Activated naive CD4-positive, alpha-beta T cell treated with anti-CD3 and anti-CD28 coated beads, Interleukin-2, amount 50 U/mL, for 24 hours (primary cell): ENCODE measurements around the gene SMIM29.
A peak's percentile ranks its signal among the peaks of the same experiment; 100 is the strongest.

ENCODE experiments used
- H3K27ac Mint-ChIP-seq: one replicate; pipeline ENCODE4 v1.8.0; 2021; ENCODE audit warnings: mild to moderate bottlenecking, mixed read lengths
- H3K27me3 Mint-ChIP-seq: one replicate; pipeline ENCODE4 v1.8.0; 2021; ENCODE audit warnings: mixed read lengths
- H3K36me3 Mint-ChIP-seq: one replicate; pipeline ENCODE4 v1.8.0; 2021; ENCODE audit warnings: mixed read lengths
- H3K4me1 Mint-ChIP-seq: one replicate; pipeline ENCODE4 v1.8.0; 2021; ENCODE audit warnings: mixed read lengths
- H3K4me3 Mint-ChIP-seq: one replicate; pipeline ENCODE4 v1.8.0; 2021; ENCODE audit warnings: mild to moderate bottlenecking, mixed read lengths
- H3K9me3 Mint-ChIP-seq: one replicate; pipeline ENCODE4 v1.8.0; 2021; ENCODE audit warnings: mixed read lengths

Gene SMIM29

DNA sequence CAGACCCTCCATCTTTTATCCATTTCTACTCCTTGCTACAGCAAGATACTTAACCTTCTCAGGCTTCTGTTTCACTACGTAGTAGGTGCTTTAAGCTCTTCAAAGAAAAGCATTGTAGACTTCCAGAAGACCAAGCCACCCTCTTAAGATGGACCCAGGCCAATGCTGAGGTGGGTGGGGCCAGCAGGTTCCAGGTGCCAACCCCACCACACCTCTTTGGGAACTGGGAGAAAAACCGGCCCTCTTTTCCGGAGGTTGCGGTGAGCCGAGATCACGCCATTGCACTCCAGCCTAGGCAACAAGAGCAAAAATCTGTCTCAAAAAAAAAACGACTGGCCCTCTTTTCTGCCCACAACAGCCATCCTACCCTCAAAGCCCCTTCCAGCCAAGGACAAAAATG, 22.7 kb downstream of the SMIM29 start:
- Mint-ChIP-seq H3K4me1 (peaks cover 34% of the 10 kb centered on the region), H3K9me3 (no peaks in the 10 kb centered on the region), H3K27ac (peak overlapping the region; percentile 23), H3K36me3 (no peaks in the 10 kb centered on the region), H3K27me3 (no peaks in the 10 kb centered on the region), H3K4me3 (no peak overlapping the region)

GRCh38 chr6:34225551-34225950, 23.3 kb downstream of the SMIM29 start:
- no peaks in the 10 kb centered on the region for H3K9me3 Mint-ChIP-seq
- no peaks in the 10 kb centered on the region for H3K27me3 Mint-ChIP-seq
- no peaks in the 10 kb centered on the region for H3K36me3 Mint-ChIP-seq
- no peak overlapping the region for H3K4me3 Mint-ChIP-seq
- H3K27ac Mint-ChIP-seq: no peak overlapping the region
- peaks cover 34% of the 10 kb centered on the region for H3K4me1 Mint-ChIP-seq

- no peaks in the 10 kb centered on the region for H3K27me3 Mint-ChIP-seq
- H3K27ac Mint-ChIP-seq: peak overlapping the region; percentile 97
- no peaks in the 10 kb centered on the region for H3K9me3 Mint-ChIP-seq
- peaks cover 32% of the 10 kb centered on the region for H3K4me1 Mint-ChIP-seq
- H3K36me3 Mint-ChIP-seq: no peaks in the 10 kb centered on the region
- H3K4me3 Mint-ChIP-seq: peak overlapping the region; percentile 62
These were observed 24.6 kb downstream of the SMIM29 start for GRCh38 chr6:34223956-34224940.

- Mint-ChIP-seq H3K4me1 (peaks cover 37% of the 10 kb centered on the region), H3K27ac (peak overlapping the region; percentile 97), H3K9me3 (no peaks in the 10 kb centered on the region), H3K27me3 (no peaks in the 10 kb centered on the region), H3K4me3 (peak overlapping the region; percentile 62), H3K36me3 (no peaks in the 10 kb centered on the region)
These were observed 25.3 kb downstream of the SMIM29 start for GRCh38 chr6:34223381-34223955.

DNA sequence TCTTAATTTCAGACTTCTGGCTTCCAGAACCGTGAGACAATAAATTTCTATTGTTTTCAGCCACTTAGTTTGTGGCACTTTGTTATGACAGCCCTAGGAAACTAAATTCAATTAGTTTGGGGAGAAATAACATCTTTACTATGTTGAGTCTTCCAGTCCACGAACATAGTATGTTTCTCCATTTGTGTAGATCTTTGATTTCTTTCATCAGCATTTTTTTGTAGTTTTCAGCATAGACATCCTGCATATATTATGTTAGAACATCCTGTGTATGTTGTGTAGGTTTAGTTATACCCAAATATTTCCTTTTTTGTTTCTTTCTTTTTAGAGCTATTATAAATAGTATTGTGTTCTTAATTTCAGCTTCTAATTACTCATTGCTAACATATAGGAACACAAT, 30.1 kb downstream of the SMIM29 start:
- no peaks in the 10 kb centered on the region for H3K27me3 Mint-ChIP-seq

GRCh38 chr6:34213772-34214171, 35.0 kb downstream of the SMIM29 start:
- H3K9me3 Mint-ChIP-seq: no peaks in the 10 kb centered on the region
- H3K4me3 Mint-ChIP-seq: no peak overlapping the region
- no peak overlapping the region for H3K27ac Mint-ChIP-seq
- H3K27me3 Mint-ChIP-seq: no peaks in the 10 kb centered on the region
- H3K4me1 Mint-ChIP-seq: peaks cover 6% of the 10 kb centered on the region
- H3K36me3 Mint-ChIP-seq: no peaks in the 10 kb centered on the region

More for the DNA sequence above, 30.1 kb downstream of the SMIM29 start:
- H3K36me3 Mint-ChIP-seq: no peaks in the 10 kb centered on the region
- no peak overlapping the region for H3K4me3 Mint-ChIP-seq
- H3K9me3 Mint-ChIP-seq: no peaks in the 10 kb centered on the region
- peaks cover 19% of the 10 kb centered on the region for H3K4me1 Mint-ChIP-seq
- no peak overlapping the region for H3K27ac Mint-ChIP-seq

DNA sequence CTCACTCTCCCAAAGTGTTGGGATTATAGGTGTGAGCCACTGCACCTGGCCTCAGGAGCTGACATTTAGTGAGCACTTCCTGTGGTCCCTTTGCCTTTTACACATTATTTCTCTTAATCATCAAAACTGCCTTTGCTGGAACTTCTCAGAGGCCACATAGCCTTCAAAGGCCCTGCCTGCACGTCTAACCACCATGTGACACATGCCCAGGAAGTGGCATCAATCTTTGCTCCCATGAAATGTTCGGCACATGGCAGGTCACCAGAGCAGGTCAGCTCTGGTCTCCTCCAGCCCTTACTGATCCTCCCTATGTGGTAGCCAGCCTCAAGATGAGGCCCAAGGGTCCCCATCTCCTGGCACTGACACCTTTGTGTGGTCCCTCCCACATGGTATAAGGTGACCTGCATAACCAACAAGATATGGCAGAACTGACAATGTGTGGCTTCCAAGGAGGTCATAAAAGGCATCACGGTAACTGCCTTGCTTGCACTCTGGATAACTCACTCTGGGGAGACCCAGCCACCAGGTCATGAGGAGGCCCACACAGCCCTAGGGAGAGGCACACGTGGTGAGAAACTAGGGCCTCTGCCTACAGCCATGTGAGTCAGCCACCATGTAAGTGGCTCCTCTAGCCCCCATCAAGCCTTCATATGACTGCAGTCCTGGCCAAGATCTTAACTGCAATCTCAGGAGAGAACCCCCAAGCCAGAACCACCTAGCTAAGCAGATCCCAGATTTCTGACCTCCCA, 40.9 kb downstream of the SMIM29 start:
- H3K4me1 Mint-ChIP-seq: peaks cover 11% of the 10 kb centered on the region
- H3K9me3 Mint-ChIP-seq: no peaks in the 10 kb centered on the region
- no peaks in the 10 kb centered on the region for H3K27me3 Mint-ChIP-seq
- peak overlapping the region; percentile 53 for H3K27ac Mint-ChIP-seq
- H3K36me3 Mint-ChIP-seq: no peaks in the 10 kb centered on the region
- no peak overlapping the region for H3K4me3 Mint-ChIP-seq

GRCh38 chr6:34206726-34207125, 42.1 kb downstream of the SMIM29 start:
- H3K36me3 Mint-ChIP-seq: no peaks in the 10 kb centered on the region
- H3K4me1 Mint-ChIP-seq: peaks cover 11% of the 10 kb centered on the region
- H3K27ac Mint-ChIP-seq: no peak overlapping the region
- H3K9me3 Mint-ChIP-seq: no peaks in the 10 kb centered on the region
- no peak overlapping the region for H3K4me3 Mint-ChIP-seq
- H3K27me3 Mint-ChIP-seq: no peaks in the 10 kb centered on the region

GRCh38 chr6:34205916-34206315, 42.9 kb downstream of the SMIM29 start:
- H3K4me1 Mint-ChIP-seq: peaks cover 11% of the 10 kb centered on the region
- H3K36me3 Mint-ChIP-seq: no peaks in the 10 kb centered on the region
- no peak overlapping the region for H3K27ac Mint-ChIP-seq
- H3K27me3 Mint-ChIP-seq: no peaks in the 10 kb centered on the region
- no peaks in the 10 kb centered on the region for H3K9me3 Mint-ChIP-seq
- no peak overlapping the region for H3K4me3 Mint-ChIP-seq

DNA sequence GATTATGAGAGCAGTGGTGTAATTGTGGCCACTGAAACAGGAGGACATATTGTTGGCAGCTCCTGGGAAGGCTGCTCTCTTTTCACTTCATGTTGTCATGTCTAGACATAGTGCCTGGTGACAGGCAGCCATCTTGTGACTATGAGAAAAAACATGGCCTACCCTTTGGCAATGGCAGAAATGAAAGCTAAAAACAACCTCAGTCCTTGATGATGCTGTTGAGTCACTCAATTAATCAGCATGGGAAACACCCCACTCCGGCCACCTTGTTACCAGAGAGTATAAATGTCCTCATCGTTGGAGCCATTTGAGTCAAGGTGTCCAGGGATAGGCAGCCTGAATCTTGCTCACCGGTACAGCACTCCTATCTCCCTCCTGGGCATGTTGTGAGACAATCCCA, 43.3 kb downstream of the SMIM29 start:
- H3K4me1 Mint-ChIP-seq: peaks cover 14% of the 10 kb centered on the region
- no peaks in the 10 kb centered on the region for H3K36me3 Mint-ChIP-seq
- H3K4me3 Mint-ChIP-seq: no peak overlapping the region
- no peak overlapping the region for H3K27ac Mint-ChIP-seq
- no peaks in the 10 kb centered on the region for H3K9me3 Mint-ChIP-seq
- no peaks in the 10 kb centered on the region for H3K27me3 Mint-ChIP-seq

DNA sequence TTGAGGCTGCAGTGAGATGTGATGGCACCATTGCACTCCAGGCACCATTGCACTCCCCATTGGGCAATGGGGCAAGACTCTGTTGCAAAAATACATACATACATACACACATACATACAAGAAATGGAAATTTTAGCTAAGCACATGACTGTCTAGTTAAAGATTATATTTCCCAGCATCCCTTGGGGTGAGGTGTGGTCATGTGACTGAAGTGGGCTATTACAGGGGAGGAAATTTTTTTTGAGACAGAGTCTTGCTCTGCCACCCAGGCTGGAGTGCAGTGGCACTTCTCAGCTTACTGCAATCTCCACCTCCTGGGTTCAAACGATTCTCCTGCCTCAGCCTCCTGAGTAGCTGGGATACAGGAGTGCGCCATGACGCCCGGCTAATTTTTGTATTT, 44.1 kb downstream of the SMIM29 start:
- H3K4me3 Mint-ChIP-seq: no peak overlapping the region
- H3K36me3 Mint-ChIP-seq: no peaks in the 10 kb centered on the region
- H3K4me1 Mint-ChIP-seq: peaks cover 18% of the 10 kb centered on the region
- no peak overlapping the region for H3K27ac Mint-ChIP-seq
- no peaks in the 10 kb centered on the region for H3K9me3 Mint-ChIP-seq
- no peaks in the 10 kb centered on the region for H3K27me3 Mint-ChIP-seq

DNA sequence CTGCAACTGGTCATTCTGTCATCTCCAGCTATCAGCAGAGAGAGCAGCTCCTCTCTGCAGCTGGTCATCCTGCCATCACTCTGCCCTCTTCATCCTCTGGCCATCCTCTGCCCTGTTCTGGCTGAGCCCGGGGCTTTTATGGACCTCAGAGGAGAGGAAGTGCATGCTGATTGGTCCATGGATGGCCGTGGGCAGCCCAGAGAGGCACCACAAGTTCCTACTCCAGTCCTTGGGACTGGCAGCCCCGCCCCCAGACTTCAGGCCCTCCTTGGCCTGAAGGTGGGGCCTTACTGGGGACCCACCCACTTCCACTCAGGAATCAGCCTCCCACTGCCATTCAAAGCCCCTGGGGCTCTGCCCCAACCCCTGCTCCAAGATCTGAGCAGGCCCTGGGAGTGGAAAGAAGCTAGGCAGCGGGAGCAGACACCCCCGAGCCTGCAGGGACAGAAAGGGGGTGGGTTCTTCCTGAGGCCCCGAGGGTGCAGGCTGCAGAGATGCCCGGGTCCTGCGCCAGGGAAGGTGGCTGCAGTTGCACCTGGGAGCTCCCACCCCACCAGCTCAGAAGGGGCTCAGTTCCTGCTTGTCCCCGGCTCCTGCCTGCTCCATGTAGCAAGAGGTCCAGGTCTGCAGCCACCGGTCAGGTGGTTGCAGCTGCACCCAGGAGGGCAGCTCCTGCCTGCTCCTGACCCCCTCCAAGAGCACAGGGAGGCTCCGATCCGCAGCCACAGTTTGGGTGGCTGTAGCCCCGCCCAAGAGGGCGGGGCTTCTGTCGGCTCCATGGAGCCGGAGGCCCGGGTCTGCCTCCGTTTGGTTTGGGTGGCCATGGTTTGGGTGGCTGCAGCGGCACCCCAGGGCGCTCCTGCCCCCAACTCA, 46.2 kb downstream of the SMIM29 start:
- Mint-ChIP-seq H3K9me3 (no peaks in the 10 kb centered on the region), H3K36me3 (no peaks in the 10 kb centered on the region), H3K4me1 (peaks cover 9% of the 10 kb centered on the region), H3K27me3 (no peaks in the 10 kb centered on the region), H3K27ac (no peak overlapping the region), H3K4me3 (no peak overlapping the region)

DNA sequence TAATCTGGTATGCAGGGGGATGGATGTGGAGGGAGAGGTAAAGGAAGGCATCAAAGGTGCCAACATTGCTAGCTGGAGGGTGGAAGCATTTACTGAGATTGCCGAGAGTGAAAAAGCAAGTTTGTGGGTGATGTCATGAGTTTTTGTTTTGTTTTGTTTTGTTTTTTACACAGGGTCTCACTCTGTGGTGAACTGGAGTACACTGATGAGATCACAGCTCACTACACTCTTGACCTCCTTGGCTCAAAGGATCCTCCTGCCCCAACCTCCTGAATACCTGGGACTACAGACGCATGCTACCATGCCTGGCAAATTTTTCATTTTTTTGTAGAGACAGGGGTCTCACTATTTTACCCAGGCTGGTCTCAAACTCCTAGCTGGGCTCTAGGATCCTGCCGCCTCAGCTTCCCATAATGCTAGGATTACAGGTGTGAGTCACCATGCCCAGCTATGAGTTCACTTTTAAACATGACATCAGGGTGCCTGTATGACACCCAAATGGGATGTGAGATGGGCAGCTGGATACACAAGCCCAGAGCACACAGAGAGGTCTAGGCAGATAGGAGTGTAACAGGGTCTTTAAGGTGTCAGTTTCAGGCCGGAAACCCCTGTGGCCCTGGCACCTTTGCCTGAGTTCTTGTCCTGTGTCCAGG, 47.2 kb downstream of the SMIM29 start:
- no peaks in the 10 kb centered on the region for H3K9me3 Mint-ChIP-seq
- no peak overlapping the region for H3K27ac Mint-ChIP-seq
- peaks cover 7% of the 10 kb centered on the region for H3K4me1 Mint-ChIP-seq
- no peaks in the 10 kb centered on the region for H3K36me3 Mint-ChIP-seq
- no peak overlapping the region for H3K4me3 Mint-ChIP-seq
- H3K27me3 Mint-ChIP-seq: no peaks in the 10 kb centered on the region

- H3K4me1 Mint-ChIP-seq: peaks cover 11% of the 10 kb centered on the region
- no peaks in the 10 kb centered on the region for H3K9me3 Mint-ChIP-seq
- H3K27ac Mint-ChIP-seq: no peak overlapping the region
- no peaks in the 10 kb centered on the region for H3K36me3 Mint-ChIP-seq
- no peak overlapping the region for H3K4me3 Mint-ChIP-seq
- H3K27me3 Mint-ChIP-seq: no peaks in the 10 kb centered on the region
These were observed 48.4 kb downstream of the SMIM29 start for GRCh38 chr6:34200340-34200971.
